HG03280 (cell line): ENCODE measurements around the gene MYEOV.

Source experiments
- ATAC-seq: cut with Tn5 transposase; IDR thresholded peaks from one replicate; pipeline ENCODE4 v1.9.1; 2021; ENCODE audit warnings: mild to moderate bottlenecking, moderate library complexity; ENCODE audit not compliant: unreplicated experiment

MYEOV gene

GRCh38 chr11:69285766-69286165, 8.2 kb upstream of the MYEOV start:
- ATAC-seq = no peak

- ATAC-seq = no peak
Measured at GRCh38 chr11:69286374-69287371, 7.3 kb upstream of the MYEOV start.

GRCh38 chr11:69287968-69288882, 5.7 kb upstream of the MYEOV start:
- ATAC-seq = no peak

GRCh38 chr11:69288883-69289242, 5.1 kb upstream of the MYEOV start:
- no peak for ATAC-seq

- ATAC-seq = no peak
Measured at GRCh38 chr11:69290806-69291205, 3.1 kb upstream of the MYEOV start.

- ATAC-seq = no peak
Measured at GRCh38 chr11:69291459-69292110, 2.4 kb upstream of the MYEOV start.

- no peak for ATAC-seq
Measured at GRCh38 chr11:69292221-69292648, 1.7 kb upstream of the MYEOV start.

GRCh38 chr11:69293087-69293486, 868 bp upstream of the MYEOV start:
- ATAC-seq = no peak

- no peak for ATAC-seq
Measured at GRCh38 chr11:69294571-69295078, 670 bp downstream of the MYEOV start.

GRCh38 chr11:69295079-69295994, 1.4 kb downstream of the MYEOV start:
- ATAC-seq = no peak

GRCh38 chr11:69295995-69296889, 2.3 kb downstream of the MYEOV start:
- no peak for ATAC-seq

- peak; percentile 48 for ATAC-seq
Measured at GRCh38 chr11:69296890-69297786, 3.2 kb downstream of the MYEOV start.

GRCh38 chr11:69297787-69298266, 3.9 kb downstream of the MYEOV start:
- peak; percentile 16 for ATAC-seq

- ATAC-seq = peak; percentile 44
Measured at GRCh38 chr11:69298267-69299022, 4.5 kb downstream of the MYEOV start.

- no peak for ATAC-seq
Measured at GRCh38 chr11:69299023-69299461, 5.1 kb downstream of the MYEOV start.

- ATAC-seq = no peak
Measured at GRCh38 chr11:69299572-69299971, 5.6 kb downstream of the MYEOV start.
